Muscle layer of colon (tissue), 2 donors: ENCODE results near the gene TBC1D9B.
"Not testable (repeated sequence)": the region's sequence is repeated elsewhere in the genome, so short reads cannot be mapped to it uniquely, and the experiment has no call there.

Source experiments
- H3K27ac ChIP-seq: one replicate; pipeline ENCODE4 v1.7.0; 2013; ENCODE audit warnings: low read depth, mild to moderate bottlenecking, low read length, moderate library complexity
- H3K27me3 ChIP-seq, 2 donors: one replicate each; pipeline ENCODE4 v1.7.0; 2013; ENCODE audit warnings: low read length in 2 of 2, mild to moderate bottlenecking in 2 of 2; ENCODE audit not compliant: insufficient read depth in 2 of 2, control insufficient read depth in 1 of 2
- H3K36me3 ChIP-seq: one replicate; pipeline ENCODE4 v1.7.0; 2013; ENCODE audit warnings: mild to moderate bottlenecking, low read length; ENCODE audit not compliant: insufficient read depth
- H3K4me1 ChIP-seq: one replicate; pipeline ENCODE4 v1.7.0; 2013; ENCODE audit warnings: mild to moderate bottlenecking, low read length; ENCODE audit not compliant: insufficient read depth
- H3K4me3 ChIP-seq, 2 donors: one replicate each; pipeline ENCODE4 v1.7.0; 2013; ENCODE audit warnings: low read length in 2 of 2, low read depth in 1 of 2, mild to moderate bottlenecking in 1 of 2, moderate library complexity in 1 of 2
- H3K9ac ChIP-seq: one replicate; pipeline ENCODE4 v1.7.0; 2013; ENCODE audit warnings: low read length
- H3K9me3 ChIP-seq: one replicate; pipeline ENCODE4 v1.7.0; 2013; ENCODE audit warnings: mild to moderate bottlenecking, low read length
- donor health status: abdominal sarcoma.
- donor health status: Adenocarcinoma of cecum.

Gene TBC1D9B

DNA sequence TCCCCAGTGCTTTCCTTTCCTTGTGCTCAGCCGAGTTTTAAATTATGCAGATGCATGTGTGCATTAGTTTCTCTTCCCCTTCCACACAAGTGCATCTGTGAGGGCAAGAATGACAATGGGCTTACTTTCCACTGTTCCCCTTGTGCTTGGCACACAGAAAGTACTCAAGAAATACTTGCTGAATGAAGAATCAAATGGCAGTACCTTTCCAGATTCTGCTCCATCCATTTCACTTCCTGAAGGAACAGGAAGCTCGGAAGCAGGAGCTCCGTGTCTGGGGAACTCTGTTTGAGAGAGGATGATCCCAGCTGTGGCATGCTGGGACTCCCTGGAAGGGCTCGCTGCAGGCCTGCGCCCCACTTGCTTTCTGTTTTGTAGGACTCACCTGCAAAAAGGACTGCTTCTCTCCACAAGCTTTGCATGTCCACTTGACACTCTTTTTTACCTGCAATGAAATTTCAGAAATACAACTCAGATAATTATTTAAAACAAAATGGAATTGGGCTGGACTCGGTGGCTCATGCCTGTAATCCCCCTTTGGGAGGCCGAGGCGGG lies 54.6 kb downstream of the TBC1D9B start:
- Histone ChIP-seq H3K9ac (no peak overlapping the region), H3K4me3 (no peak overlapping the region), H3K36me3 (peaks cover 40% of the 10 kb centered on the region)

DNA sequence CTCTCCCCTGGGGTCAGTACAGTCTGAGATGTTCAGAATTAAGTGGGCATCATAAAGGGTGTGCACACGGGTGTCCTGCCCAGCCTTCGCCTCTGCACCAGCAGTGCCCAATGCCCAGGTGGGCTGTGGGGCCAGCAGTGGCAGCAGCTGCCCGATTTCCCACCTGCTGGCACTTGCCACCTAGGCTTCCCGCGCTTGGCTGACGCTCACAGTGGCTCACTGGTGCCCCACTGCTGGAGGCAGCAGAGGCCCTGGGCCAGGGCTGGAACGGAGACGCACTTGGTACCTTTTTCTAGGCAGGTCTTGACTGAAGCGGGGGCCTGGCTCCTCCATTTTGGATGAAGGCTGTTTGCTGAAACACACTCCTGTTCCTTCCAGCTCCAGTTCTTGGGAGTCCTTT lies 66.1 kb downstream of the TBC1D9B start:
- Histone ChIP-seq H3K36me3 (peaks cover 62% of the 10 kb centered on the region), H3K9ac (no peak overlapping the region), H3K9me3 (no peaks in the 10 kb centered on the region)

More for the DNA sequence above, 54.6 kb downstream of the TBC1D9B start:
- peaks cover 6% of the 10 kb centered on the region for H3K4me1 ChIP-seq
- H3K27ac ChIP-seq: no peak overlapping the region
- no peaks in the 10 kb centered on the region for H3K27me3 ChIP-seq
- H3K9me3 ChIP-seq: no peaks in the 10 kb centered on the region

DNA sequence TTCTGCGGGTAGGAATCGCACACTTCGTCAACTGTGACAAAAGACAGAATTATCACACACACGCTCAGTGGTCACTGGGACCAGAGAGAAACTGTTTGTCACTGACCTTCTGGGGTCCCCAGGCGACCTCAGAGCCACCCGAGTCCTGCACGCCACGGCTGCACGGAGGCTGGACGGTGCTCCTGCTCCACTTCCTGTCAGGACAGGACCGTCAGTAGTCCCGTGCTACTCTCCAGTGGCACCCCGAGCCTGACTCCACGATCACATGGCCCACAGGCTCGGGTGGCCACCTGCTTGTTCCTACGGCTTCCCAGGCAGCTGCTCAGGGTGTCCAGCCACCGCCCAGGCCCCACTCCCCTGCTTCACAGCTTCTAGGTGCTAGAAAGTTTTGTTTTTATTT lies 66.9 kb downstream of the TBC1D9B start:
- no peaks in the 10 kb centered on the region for H3K27me3 ChIP-seq
- H3K9me3 ChIP-seq: no peaks in the 10 kb centered on the region
- H3K36me3 ChIP-seq: peaks cover 64% of the 10 kb centered on the region
- H3K4me1 ChIP-seq: no peaks in the 10 kb centered on the region
- no peak overlapping the region for H3K9ac ChIP-seq
- H3K27ac ChIP-seq: no peak overlapping the region
- H3K4me3 ChIP-seq: no peak overlapping the region

More for the DNA sequence above, 66.1 kb downstream of the TBC1D9B start:
- Histone ChIP-seq H3K27me3 (no peaks in the 10 kb centered on the region), H3K4me1 (no peaks in the 10 kb centered on the region), H3K27ac (no peak overlapping the region), H3K4me3 (no peak overlapping the region)

- Histone ChIP-seq H3K4me3 (no peak overlapping the region), H3K27me3 (no peaks in the 10 kb centered on the region), H3K36me3 (peaks cover 65% of the 10 kb centered on the region), H3K4me1 (no peaks in the 10 kb centered on the region), H3K9me3 (no peaks in the 10 kb centered on the region), H3K27ac (no peak overlapping the region), H3K9ac (no peak overlapping the region)
These were observed 67.4 kb downstream of the TBC1D9B start for GRCh38 chr5:179840321-179840720.

- Histone ChIP-seq H3K36me3 (peaks cover 65% of the 10 kb centered on the region), H3K27me3 (no peaks in the 10 kb centered on the region), H3K4me3 (no peak overlapping the region), H3K27ac (no peak overlapping the region), H3K4me1 (no peaks in the 10 kb centered on the region), H3K9me3 (no peaks in the 10 kb centered on the region), H3K9ac (no peak overlapping the region)
These were observed 68.1 kb downstream of the TBC1D9B start for GRCh38 chr5:179839328-179840256.

DNA sequence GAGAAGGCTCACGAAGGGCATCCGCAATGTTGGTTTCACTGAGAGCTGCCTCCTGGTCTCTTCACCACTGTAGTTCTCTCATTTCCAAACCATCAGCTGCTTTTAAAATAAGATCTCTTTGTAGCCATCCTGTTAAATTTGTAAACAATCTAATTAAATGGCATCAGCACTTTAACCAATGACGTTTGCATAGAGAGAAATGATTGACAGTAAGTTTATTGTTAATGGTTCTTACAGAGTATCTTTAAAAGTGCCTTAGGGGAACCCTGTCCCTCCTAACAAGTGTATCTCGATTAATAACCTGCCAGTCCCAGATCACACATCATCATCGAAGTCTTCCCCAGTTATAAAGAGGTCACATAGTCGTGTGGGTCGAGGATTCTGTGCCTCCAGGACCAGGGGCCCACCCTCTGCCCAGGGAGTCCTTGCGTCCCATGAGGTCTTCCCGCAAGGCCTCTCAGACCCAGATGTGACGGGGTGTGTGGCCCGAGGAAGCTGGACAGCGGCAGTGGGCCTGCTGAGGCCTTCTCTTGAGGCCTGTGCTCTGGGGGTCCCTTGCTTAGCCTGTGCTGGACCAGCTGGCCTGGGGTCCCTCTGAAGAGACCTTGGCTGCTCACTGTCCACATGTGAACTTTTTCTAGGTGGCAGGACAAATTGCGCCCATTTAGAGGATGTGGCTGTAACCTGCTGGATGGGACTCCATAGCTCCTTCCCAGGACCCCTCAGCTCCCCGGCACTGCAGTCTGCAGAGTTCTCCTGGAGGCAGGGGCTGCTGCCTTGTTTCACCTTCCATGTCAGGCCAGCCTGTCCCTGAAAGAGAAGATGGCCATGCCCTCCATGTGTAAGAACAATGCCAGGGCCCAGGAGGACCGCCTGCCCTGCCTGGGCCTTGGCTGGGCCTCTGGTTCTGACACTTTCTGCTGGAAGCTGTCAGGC lies 70.4 kb downstream of the TBC1D9B start:
- no peak overlapping the region for H3K27ac ChIP-seq
- H3K4me3 ChIP-seq: no peak overlapping the region
- no peaks in the 10 kb centered on the region for H3K9me3 ChIP-seq
- no peak overlapping the region for H3K9ac ChIP-seq
- H3K27me3 ChIP-seq: no peaks in the 10 kb centered on the region
- H3K4me1 ChIP-seq: no peaks in the 10 kb centered on the region
- peaks cover 73% of the 10 kb centered on the region for H3K36me3 ChIP-seq

DNA sequence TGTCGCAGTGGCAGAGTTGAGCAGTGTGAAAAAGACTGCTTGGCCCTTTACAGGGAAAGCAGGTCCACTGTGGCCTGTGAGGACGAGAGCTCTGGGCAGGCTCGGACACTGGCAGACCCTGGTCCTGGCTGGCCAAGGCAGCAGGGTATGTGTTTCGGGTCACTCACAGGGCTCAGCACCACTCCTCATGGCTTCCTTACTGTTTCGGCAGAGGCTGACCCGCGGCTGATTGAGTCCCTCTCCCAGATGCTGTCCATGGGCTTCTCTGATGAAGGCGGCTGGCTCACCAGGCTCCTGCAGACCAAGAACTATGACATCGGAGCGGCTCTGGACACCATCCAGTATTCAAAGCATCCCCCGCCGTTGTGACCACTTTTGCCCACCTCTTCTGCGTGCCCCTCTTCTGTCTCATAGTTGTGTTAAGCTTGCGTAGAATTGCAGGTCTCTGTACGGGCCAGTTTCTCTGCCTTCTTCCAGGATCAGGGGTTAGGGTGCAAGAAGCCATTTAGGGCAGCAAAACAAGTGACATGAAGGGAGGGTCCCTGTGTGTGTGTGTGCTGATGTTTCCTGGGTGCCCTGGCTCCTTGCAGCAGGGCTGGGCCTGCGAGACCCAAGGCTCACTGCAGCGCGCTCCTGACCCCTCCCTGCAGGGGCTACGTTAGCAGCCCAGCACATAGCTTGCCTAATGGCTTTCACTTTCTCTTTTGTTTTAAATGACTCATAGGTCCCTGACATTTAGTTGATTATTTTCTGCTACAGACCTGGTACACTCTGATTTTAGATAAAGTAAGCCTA lies 71.3 kb downstream of the TBC1D9B start:
- no peak overlapping the region for H3K4me3 ChIP-seq
- H3K4me1 ChIP-seq: no peaks in the 10 kb centered on the region
- H3K27ac ChIP-seq: no peak overlapping the region
- no peaks in the 10 kb centered on the region for H3K9me3 ChIP-seq
- peaks cover 74% of the 10 kb centered on the region for H3K36me3 ChIP-seq
- no peak overlapping the region for H3K9ac ChIP-seq
- H3K27me3 ChIP-seq: no peaks in the 10 kb centered on the region

DNA sequence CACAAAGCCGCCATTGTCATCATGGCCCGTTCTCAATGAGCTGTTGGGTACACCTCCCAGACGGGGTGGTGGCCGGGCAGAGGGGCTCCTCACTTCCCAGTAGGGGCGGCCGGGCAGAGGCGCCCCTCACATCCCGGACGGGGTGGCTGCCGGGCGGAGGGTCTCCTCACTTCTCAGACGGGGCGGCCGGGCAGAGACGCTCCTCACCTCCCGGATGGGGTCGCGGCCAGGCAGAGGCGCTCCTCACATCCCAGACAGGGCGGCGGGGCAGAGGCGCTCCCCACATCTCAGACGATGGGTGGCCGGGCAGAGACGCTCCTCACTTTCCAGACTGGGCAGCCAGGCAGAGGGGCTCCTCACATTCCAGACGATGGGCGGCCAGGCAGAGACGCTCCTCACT lies 72.8 kb downstream of the TBC1D9B start:
- not testable (repeated sequence) for H3K9me3 ChIP-seq, H3K4me3 ChIP-seq, H3K27ac ChIP-seq, H3K9ac ChIP-seq, H3K4me1 ChIP-seq, H3K27me3 ChIP-seq
- H3K36me3 ChIP-seq: peaks cover 77% of the 10 kb centered on the region

DNA sequence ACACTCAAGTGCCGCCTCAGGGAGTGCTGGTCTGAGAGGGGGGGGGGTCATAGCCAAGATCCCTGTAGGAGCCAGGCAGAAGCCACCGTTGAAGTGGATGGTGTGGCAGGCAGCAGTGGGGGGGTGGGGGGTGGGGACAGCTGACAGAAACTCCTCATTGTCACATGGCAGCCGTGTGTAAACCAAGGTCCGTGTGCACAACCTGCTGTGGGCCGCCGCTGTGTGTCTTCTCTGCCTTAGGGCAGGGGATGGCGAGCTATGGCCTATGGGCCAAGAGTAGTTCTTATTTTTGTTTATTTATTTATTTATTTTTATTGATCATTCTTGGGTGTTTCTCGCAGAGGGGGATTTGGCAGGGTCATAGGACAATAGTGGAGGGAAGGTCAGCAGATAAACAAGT lies 73.6 kb downstream of the TBC1D9B start:
- peaks cover 77% of the 10 kb centered on the region for H3K36me3 ChIP-seq

GRCh38 chr5:179833709-179834070 lies 74.0 kb downstream of the TBC1D9B start:
- no peaks in the 10 kb centered on the region for H3K9me3 ChIP-seq
- no peak overlapping the region for H3K9ac ChIP-seq
- H3K4me1 ChIP-seq: peaks cover 4% of the 10 kb centered on the region
- no peak overlapping the region for H3K4me3 ChIP-seq
- H3K27me3 ChIP-seq: no peaks in the 10 kb centered on the region
- no peak overlapping the region for H3K27ac ChIP-seq
- peaks cover 80% of the 10 kb centered on the region for H3K36me3 ChIP-seq

More for the DNA sequence above, 73.6 kb downstream of the TBC1D9B start:
- Histone ChIP-seq H3K9ac (no peak overlapping the region), H3K27ac (no peak overlapping the region), H3K9me3 (no peaks in the 10 kb centered on the region), H3K27me3 (no peaks in the 10 kb centered on the region), H3K4me3 (no peak overlapping the region), H3K4me1 (no peaks in the 10 kb centered on the region)
